ENCODE results near the gene TP53.

The TP53 gene

GRCh38 chr17:7685533-7686221 lies 1.6 kb downstream of the TP53 start:
- DNase-seq, result peak; percentile 97
- in situ Hi-C loops (cut with MboI; ENCODE audit: low pct_unique_long_range_greater_than_20kb, low sequenced_read_pairs), result no loop called here

GRCh38 chr17:7684851-7685532 lies 2.3 kb downstream of the TP53 start:
- in situ Hi-C loops (cut with MboI; ENCODE audit: low pct_unique_long_range_greater_than_20kb, low sequenced_read_pairs), result no loop called here
- DNase-seq, result no peak

GRCh38 chr17:7677388-7678067 lies 9.8 kb downstream of the TP53 start:
- in situ Hi-C loops (cut with MboI; ENCODE audit: low pct_unique_long_range_greater_than_20kb, low sequenced_read_pairs), result no loop called here
- no peak for DNase-seq

GRCh38 chr17:7676533-7676932 lies 10.8 kb downstream of the TP53 start:
- in situ Hi-C loops (cut with MboI; ENCODE audit: low pct_unique_long_range_greater_than_20kb, low sequenced_read_pairs), result no loop called here

GRCh38 chr17:7674934-7675333 lies 12.4 kb downstream of the TP53 start:
- no peak for DNase-seq
- in situ Hi-C loops (cut with MboI; ENCODE audit: low pct_unique_long_range_greater_than_20kb, low sequenced_read_pairs), result no loop called here

More at GRCh38 chr17:7676533-7676932, 10.8 kb downstream of the TP53 start:
- DNase-seq, result no peak

GRCh38 chr17:7673239-7673638 lies 14.1 kb downstream of the TP53 start:
- DNase-seq, result peak; percentile 71
- in situ Hi-C loops (cut with MboI; ENCODE audit: low pct_unique_long_range_greater_than_20kb, low sequenced_read_pairs), result no loop called here

GRCh38 chr17:7668482-7668881 lies 18.8 kb downstream of the TP53 start:
- no peak for DNase-seq
- in situ Hi-C loops (cut with MboI; ENCODE audit: low pct_unique_long_range_greater_than_20kb, low sequenced_read_pairs), result no loop called here

GRCh38 chr17:7667656-7668406 lies 19.5 kb downstream of the TP53 start:
- in situ Hi-C loops (cut with MboI; ENCODE audit: low pct_unique_long_range_greater_than_20kb, low sequenced_read_pairs), result no loop called here
- DNase-seq, result no peak

GRCh38 chr17:7656958-7657609 lies 30.2 kb downstream of the TP53 start:
- in situ Hi-C loops (cut with MboI; ENCODE audit: low pct_unique_long_range_greater_than_20kb, low sequenced_read_pairs), result no loop called here
- no peak for DNase-seq

GRCh38 chr17:7655541-7655840 lies 31.8 kb downstream of the TP53 start:
- in situ Hi-C loops (cut with MboI; ENCODE audit: low pct_unique_long_range_greater_than_20kb, low sequenced_read_pairs), result no loop called here
- DNase-seq, result no peak

- in situ Hi-C loops (cut with MboI; ENCODE audit: low pct_unique_long_range_greater_than_20kb, low sequenced_read_pairs), result no loop called here
- DNase-seq, result no peak
Observed at GRCh38 chr17:7654832-7655540, 32.3 kb downstream of the TP53 start.

- in situ Hi-C loops (cut with MboI; ENCODE audit: low pct_unique_long_range_greater_than_20kb, low sequenced_read_pairs), result no loop called here
- DNase-seq, result no peak
Observed at GRCh38 chr17:7652388-7653356, 34.6 kb downstream of the TP53 start.

GRCh38 chr17:7651665-7652387 lies 35.5 kb downstream of the TP53 start:
- in situ Hi-C loops (cut with MboI; ENCODE audit: low pct_unique_long_range_greater_than_20kb, low sequenced_read_pairs), result no loop called here
- no peak for DNase-seq

- DNase-seq, result no peak
- in situ Hi-C loops (cut with MboI; ENCODE audit: low pct_unique_long_range_greater_than_20kb, low sequenced_read_pairs), result no loop called here
Observed at GRCh38 chr17:7651097-7651664, 36.1 kb downstream of the TP53 start.

GRCh38 chr17:7650509-7651096 lies 36.7 kb downstream of the TP53 start, which contains the start of gene ATP1B2:
TSS of gene ATP1B2 (plus strand) at chr17:7650926. CDS start at chr17:7651519, 593 bp downstream.
- in situ Hi-C loops (cut with MboI; ENCODE audit: low pct_unique_long_range_greater_than_20kb, low sequenced_read_pairs), result no loop called here
- DNase-seq, result peak; percentile 43

GRCh38 chr17:7647018-7647417 lies 40.3 kb downstream of the TP53 start:
- in situ Hi-C loops (cut with MboI; ENCODE audit: low pct_unique_long_range_greater_than_20kb, low sequenced_read_pairs), result no loop called here
- peak; percentile 28 for DNase-seq
